Measurements from ENCODE around the gene PRSS3.
A peak's percentile ranks its signal among the peaks of the same experiment; 100 is the strongest.

DNA sequence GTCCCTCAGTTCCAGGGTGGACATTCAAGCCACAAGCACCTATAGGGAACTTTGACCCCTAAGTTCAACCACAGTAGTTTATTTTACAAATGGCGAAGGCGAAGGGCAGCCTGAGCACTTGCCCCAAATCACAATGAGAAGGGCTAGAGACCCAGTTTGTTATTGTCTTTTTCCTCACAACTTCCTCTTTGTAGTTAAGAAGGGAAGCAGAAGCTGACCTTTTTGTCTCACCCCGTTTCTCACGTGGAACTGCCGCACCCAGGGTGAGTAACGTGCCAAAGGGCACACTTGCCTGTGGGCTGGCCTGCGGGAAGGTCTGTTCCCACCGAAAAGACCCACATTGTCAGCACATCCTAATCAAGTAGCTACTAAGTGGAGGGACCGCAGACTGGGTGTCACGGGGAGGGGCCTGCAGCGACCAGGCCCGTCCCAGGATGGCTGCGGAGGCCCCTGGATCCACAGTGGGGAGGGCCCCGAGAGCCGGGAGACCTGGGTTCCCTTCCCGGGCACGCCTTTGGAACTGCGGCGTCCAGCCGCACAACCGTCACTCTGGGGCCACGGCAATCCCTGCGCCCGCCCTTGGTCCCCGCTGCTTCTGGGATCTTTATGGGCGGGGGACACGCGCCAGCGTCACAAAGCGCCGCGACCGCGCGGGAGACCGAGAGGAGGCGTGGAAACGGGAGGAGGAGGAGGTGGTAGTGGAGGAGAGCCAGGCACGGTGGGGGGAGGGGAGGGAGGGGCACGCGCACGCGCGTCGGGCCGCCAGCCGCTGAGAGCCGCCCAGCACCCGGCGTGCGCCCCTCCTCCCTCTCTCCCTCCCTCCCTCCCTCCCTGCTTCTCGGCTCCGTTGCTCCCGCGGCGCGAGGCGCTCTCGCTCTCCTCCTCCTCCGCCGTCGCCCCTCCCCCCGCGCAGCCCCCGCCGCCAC is 21.2 kb downstream of the PRSS3 start, which contains the start of gene UBE2R2:
- peak; percentile 64 for TF ChIP-seq POLR2A (IDR thresholded peaks at IDR 0.05; ENCODE audit: borderline replicate concordance, extremely low read depth, insufficient read depth, insufficient read length)
- TF ChIP-seq EZH2 (IDR thresholded peaks at IDR 0.05) = no peak
- TF ChIP-seq, protein P1, sequence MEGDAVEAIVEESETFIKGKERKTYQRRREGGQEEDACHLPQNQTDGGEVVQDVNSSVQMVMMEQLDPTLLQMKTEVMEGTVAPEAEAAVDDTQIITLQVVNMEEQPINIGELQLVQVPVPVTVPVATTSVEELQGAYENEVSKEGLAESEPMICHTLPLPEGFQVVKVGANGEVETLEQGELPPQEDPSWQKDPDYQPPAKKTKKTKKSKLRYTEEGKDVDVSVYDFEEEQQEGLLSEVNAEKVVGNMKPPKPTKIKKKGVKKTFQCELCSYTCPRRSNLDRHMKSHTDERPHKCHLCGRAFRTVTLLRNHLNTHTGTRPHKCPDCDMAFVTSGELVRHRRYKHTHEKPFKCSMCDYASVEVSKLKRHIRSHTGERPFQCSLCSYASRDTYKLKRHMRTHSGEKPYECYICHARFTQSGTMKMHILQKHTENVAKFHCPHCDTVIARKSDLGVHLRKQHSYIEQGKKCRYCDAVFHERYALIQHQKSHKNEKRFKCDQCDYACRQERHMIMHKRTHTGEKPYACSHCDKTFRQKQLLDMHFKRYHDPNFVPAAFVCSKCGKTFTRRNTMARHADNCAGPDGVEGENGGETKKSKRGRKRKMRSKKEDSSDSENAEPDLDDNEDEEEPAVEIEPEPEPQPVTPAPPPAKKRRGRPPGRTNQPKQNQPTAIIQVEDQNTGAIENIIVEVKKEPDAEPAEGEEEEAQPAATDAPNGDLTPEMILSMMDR (IDR thresholded peaks at IDR 0.05 in 2 of 3, conservative IDR thresholded peaks at IDR 0.05 in 1 of 3; ENCODE audit: borderline replicate concordance in 1 of 3, insufficient read depth in 1 of 3, low read depth in 2 of 3, low read length in 2 of 3) = no peak
- no peak for TF ChIP-seq ZNF274 (IDR thresholded peaks at IDR 0.05; ENCODE audit: low read depth, low read length)
- TF ChIP-seq, protein P2, sequence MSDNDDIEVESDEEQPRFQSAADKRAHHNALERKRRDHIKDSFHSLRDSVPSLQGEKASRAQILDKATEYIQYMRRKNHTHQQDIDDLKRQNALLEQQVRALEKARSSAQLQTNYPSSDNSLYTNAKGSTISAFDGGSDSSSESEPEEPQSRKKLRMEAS (IDR thresholded peaks at IDR 0.05) = peak; percentile 86
- no peak for TF ChIP-seq ZFX (IDR thresholded peaks at IDR 0.05)
- TF ChIP-seq SRF (IDR thresholded peaks at IDR 0.05; ENCODE audit: low read depth) = no peak
- no peak for TF ChIP-seq EZH2phosphoT487 (IDR thresholded peaks at IDR 0.05; ENCODE audit: borderline replicate concordance)
- TF ChIP-seq, protein P3, sequence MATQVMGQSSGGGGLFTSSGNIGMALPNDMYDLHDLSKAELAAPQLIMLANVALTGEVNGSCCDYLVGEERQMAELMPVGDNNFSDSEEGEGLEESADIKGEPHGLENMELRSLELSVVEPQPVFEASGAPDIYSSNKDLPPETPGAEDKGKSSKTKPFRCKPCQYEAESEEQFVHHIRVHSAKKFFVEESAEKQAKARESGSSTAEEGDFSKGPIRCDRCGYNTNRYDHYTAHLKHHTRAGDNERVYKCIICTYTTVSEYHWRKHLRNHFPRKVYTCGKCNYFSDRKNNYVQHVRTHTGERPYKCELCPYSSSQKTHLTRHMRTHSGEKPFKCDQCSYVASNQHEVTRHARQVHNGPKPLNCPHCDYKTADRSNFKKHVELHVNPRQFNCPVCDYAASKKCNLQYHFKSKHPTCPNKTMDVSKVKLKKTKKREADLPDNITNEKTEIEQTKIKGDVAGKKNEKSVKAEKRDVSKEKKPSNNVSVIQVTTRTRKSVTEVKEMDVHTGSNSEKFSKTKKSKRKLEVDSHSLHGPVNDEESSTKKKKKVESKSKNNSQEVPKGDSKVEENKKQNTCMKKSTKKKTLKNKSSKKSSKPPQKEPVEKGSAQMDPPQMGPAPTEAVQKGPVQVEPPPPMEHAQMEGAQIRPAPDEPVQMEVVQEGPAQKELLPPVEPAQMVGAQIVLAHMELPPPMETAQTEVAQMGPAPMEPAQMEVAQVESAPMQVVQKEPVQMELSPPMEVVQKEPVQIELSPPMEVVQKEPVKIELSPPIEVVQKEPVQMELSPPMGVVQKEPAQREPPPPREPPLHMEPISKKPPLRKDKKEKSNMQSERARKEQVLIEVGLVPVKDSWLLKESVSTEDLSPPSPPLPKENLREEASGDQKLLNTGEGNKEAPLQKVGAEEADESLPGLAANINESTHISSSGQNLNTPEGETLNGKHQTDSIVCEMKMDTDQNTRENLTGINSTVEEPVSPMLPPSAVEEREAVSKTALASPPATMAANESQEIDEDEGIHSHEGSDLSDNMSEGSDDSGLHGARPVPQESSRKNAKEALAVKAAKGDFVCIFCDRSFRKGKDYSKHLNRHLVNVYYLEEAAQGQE (IDR thresholded peaks at IDR 0.05; ENCODE audit: low read depth) = no peak
- peak; percentile 90 for TF ChIP-seq TCF7L2 (IDR thresholded peaks at IDR 0.05; ENCODE audit: borderline replicate concordance, extremely low read depth, insufficient read depth, insufficient read length)
- no peak for TF ChIP-seq RAD21 (IDR thresholded peaks at IDR 0.05; ENCODE audit: low read depth)
- no peak for TF ChIP-seq CEBPB (IDR thresholded peaks at IDR 0.05; ENCODE audit: low read depth)
